ENCODE results near the gene CTSE. TPM values are rescaled to one million over a fixed set of nuclear protein-coding genes. Genes with fewer than 3 reads are reported as not detected.

The CTSE gene
- total and polyA plus RNA-seq, 2 of the 8 experiments (the other 6 are each of a cell fraction or from before 2014, with no cell fraction given), result 0.03 TPM; not detected in 1

GRCh38 chr1:206060844-206061243, 37.1 kb upstream of the CTSE start (continued):
- TF ChIP-seq CBX5 (IDR thresholded peaks at IDR 0.05; ENCODE audit: low read depth, low read length) (no peak), CTCF (IDR thresholded peaks at IDR 0.05; ENCODE audit: control extremely low read depth in 1 of 3, insufficient read depth in 1 of 3, low read depth in 1 of 3, low read length in 3 of 3) (no peak)

All from H1 (cell line).